CD4-positive, alpha-beta T cell (primary cell): ENCODE data around the gene MTM1. TPM values are rescaled to one million over a fixed set of nuclear protein-coding genes. Genes with fewer than 3 reads are reported as not detected.
A peak's percentile ranks its signal among the peaks of the same experiment; 100 is the strongest.

Experiments used
- ATAC-seq: fragments of 200-7000 bp; cut with Tn5 transposase; one replicate; pipeline ENCODE4 v1.10.0; 2022; ENCODE audit warnings: mild to moderate bottlenecking; ENCODE audit not compliant: poor library complexity
- CTCF ChIA-PET: fragments of 350-600 bp; sonication (Branson Sonifier 250); formaldehyde crosslinking; loops from one replicate; lab custom pipeline; 2021; ENCODE audit warnings: antibody characterized with exemption, inconsistent platforms; lab: Charles Lee
- POLR2A ChIA-PET: fragments of 350-600 bp; sonication (Branson Sonifier 250); formaldehyde crosslinking; loops from one replicate; lab custom pipeline; 2021; ENCODE audit warnings: antibody characterized with exemption, inconsistent platforms; lab: Charles Lee
- DNase-seq, 14 experiments: peaks; one replicate each; pipeline ENCODE4 v3.0.0-alpha.2; 2013 to 2020; ENCODE audit warnings: mixed read lengths in 2 of 14
- H3K27ac ChIP-seq, 2 donors: one replicate each; pipeline versions ENCODE4 v1.5.1 to v1.7.0; 2013; ENCODE audit warnings: low read length in 2 of 2, low read depth in 1 of 2, mild to moderate bottlenecking in 1 of 2
- H3K27me3 ChIP-seq, 2 experiments: 1 replicate in 1 of 2; 2 replicates in 1 of 2; pipeline versions ENCODE4 v1.6.1 to v1.7.0; 2013; ENCODE audit warnings: low read length in 2 of 2, control low read depth in 1 of 2, mild to moderate bottlenecking in 1 of 2, moderate library complexity in 1 of 2; ENCODE audit not compliant: insufficient read depth in 2 of 2, control insufficient read depth in 1 of 2
- H3K36me3 ChIP-seq: one replicate; pipeline ENCODE4 v1.6.1; 2013; ENCODE audit warnings: low read length, control low read depth; ENCODE audit not compliant: insufficient read depth
- H3K4me1 ChIP-seq: one replicate; pipeline ENCODE4 v1.6.1; 2013; ENCODE audit warnings: low read length, control low read depth; ENCODE audit not compliant: insufficient read depth
- H3K4me3 ChIP-seq: one replicate; pipeline ENCODE4 v1.5.1; 2013; ENCODE audit warnings: mild to moderate bottlenecking, low read length, moderate library complexity
- H3K9me3 ChIP-seq, 2 experiments: 1 replicate in 1 of 2; 2 replicates in 1 of 2; pipeline versions ENCODE4 v1.6.1 to v1.7.0; 2013; ENCODE audit warnings: low read length in 2 of 2, mild to moderate bottlenecking in 2 of 2, control low read depth in 1 of 2, moderate library complexity in 1 of 2; ENCODE audit not compliant: control insufficient read depth in 1 of 2, insufficient read depth in 1 of 2
- H3K27ac Mint-ChIP-seq: one replicate; pipeline ENCODE4 v1.8.0; 2020; ENCODE audit warnings: mixed read lengths
- H3K27me3 Mint-ChIP-seq: one replicate; pipeline ENCODE4 v1.8.0; 2021; ENCODE audit warnings: mixed read lengths
- H3K36me3 Mint-ChIP-seq: one replicate; pipeline ENCODE4 v1.8.0; 2021; ENCODE audit warnings: low read depth, mixed read lengths
- H3K4me1 Mint-ChIP-seq: one replicate; pipeline ENCODE4 v1.8.0; 2021; ENCODE audit warnings: low read depth, mixed read lengths
- H3K4me3 Mint-ChIP-seq: one replicate; pipeline ENCODE4 v1.8.0; 2020; ENCODE audit warnings: mild to moderate bottlenecking, mixed read lengths
- H3K9me3 Mint-ChIP-seq: one replicate; pipeline ENCODE4 v1.8.0; 2020; ENCODE audit warnings: mixed read lengths
- intact Hi-C, 2 experiments: fragments of 100-400 bp; cut with DNase I in 1 of 2; cut with micrococcal nuclease in 1 of 2; formaldehyde crosslinking; loops; one replicate each; pipeline versions ENCODE4 v1.15.1 to v1.9.0; 2023 to 2025; cut with DNase I, micrococcal nuclease
- total RNA-seq, 174 experiments: library from RNA in 2 of 174; stranded (reverse) in 2 of 174; gene quantifications; one replicate each; pipeline ENCODE4 v1.2.3 and lab custom pipeline; 2021 to 2026
- TF ChIP-seq, protein P1 (sequence below): fragments of 200-600 bp; IDR thresholded peaks from one replicate; pipeline ENCODE4 v1.8.0; 2022; ENCODE audit warnings: antibody characterized with exemption, mild to moderate bottlenecking

Gene MTM1
- total RNA-seq, 2 experiments from 2014 or later: 20.6 to 26.9 TPM

DNA sequence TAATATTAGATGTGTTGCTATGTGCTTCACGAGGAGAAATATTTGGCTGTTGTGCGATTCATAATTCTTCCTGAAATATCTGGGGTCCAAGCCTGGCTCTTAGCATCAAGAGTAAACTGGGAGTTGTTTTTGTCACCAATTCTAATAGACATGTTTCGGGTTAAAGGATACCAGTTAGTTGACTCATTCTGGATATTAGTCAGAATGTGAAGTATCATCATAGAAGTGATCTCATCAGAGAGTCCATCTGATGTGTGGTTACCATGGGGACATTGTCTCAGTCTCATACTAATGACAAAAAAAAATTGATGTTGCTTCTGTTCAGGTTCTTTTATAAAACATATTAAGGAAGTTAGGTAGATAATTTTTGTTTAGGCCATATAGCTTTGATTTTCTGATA is 67.5 kb downstream of the MTM1 start:
- ChIA-PET POLR2A (no interaction called here), CTCF (no interaction called here)
- intact Hi-C loops: no loop called here
- Mint-ChIP-seq H3K27ac (no peak overlapping the region), H3K4me1 (no peaks in the 10 kb centered on the region), H3K4me3 (no peak overlapping the region), H3K27me3 (no peaks in the 10 kb centered on the region), H3K9me3 (no peaks in the 10 kb centered on the region), H3K36me3 (peaks cover 65% of the 10 kb centered on the region)
- peak in 2 of 14 experiments; percentile 1 to 12 for DNase-seq
- no peak for ATAC-seq
- TF ChIP-seq, protein P1, sequence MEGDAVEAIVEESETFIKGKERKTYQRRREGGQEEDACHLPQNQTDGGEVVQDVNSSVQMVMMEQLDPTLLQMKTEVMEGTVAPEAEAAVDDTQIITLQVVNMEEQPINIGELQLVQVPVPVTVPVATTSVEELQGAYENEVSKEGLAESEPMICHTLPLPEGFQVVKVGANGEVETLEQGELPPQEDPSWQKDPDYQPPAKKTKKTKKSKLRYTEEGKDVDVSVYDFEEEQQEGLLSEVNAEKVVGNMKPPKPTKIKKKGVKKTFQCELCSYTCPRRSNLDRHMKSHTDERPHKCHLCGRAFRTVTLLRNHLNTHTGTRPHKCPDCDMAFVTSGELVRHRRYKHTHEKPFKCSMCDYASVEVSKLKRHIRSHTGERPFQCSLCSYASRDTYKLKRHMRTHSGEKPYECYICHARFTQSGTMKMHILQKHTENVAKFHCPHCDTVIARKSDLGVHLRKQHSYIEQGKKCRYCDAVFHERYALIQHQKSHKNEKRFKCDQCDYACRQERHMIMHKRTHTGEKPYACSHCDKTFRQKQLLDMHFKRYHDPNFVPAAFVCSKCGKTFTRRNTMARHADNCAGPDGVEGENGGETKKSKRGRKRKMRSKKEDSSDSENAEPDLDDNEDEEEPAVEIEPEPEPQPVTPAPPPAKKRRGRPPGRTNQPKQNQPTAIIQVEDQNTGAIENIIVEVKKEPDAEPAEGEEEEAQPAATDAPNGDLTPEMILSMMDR: no peak
- H3K9me3 ChIP-seq: no peaks in the 10 kb centered on the region
- H3K27me3 ChIP-seq: no peaks in the 10 kb centered on the region
- H3K4me3 ChIP-seq: no peak overlapping the region
- no peak overlapping the region for H3K27ac ChIP-seq
- H3K36me3 ChIP-seq: peaks cover 45% of the 10 kb centered on the region
- no peaks in the 10 kb centered on the region for H3K4me1 ChIP-seq

DNA sequence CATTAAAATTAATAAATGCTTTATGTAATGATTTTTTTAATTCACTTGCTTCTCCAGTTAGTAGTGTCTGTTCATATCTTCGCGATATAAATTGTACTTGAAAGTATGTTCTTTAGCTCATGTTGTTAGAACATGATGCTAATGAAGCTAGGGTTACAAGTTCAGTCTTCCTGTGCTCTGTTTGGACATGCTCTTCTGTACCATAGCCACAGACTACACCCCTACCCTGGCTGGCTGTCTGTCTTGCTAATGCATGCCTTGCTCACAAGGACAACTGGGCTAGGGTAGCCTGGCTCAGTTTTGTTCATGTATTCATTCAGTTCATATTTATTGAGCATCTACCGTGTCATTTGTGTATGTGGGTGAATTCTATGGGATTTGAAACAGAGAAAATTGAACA is 74.0 kb downstream of the MTM1 start:
- Histone ChIP-seq H3K4me3 (no peak overlapping the region), H3K27ac (no peak overlapping the region), H3K9me3 (no peaks in the 10 kb centered on the region), H3K27me3 (no peaks in the 10 kb centered on the region), H3K36me3 (peaks cover 60% of the 10 kb centered on the region), H3K4me1 (no peaks in the 10 kb centered on the region)
- H3K4me1 Mint-ChIP-seq: no peaks in the 10 kb centered on the region
- DNase-seq (no peak), ATAC-seq (no peak)
- ChIA-PET CTCF (no interaction called here), POLR2A (no interaction called here)
- no peaks in the 10 kb centered on the region for H3K9me3 Mint-ChIP-seq
- H3K27ac Mint-ChIP-seq: no peak overlapping the region
- intact Hi-C loops: no loop called here
- H3K36me3 Mint-ChIP-seq: peaks cover 80% of the 10 kb centered on the region
- H3K4me3 Mint-ChIP-seq: no peak overlapping the region
- H3K27me3 Mint-ChIP-seq: no peaks in the 10 kb centered on the region
- TF ChIP-seq, protein P1: no peak

DNA sequence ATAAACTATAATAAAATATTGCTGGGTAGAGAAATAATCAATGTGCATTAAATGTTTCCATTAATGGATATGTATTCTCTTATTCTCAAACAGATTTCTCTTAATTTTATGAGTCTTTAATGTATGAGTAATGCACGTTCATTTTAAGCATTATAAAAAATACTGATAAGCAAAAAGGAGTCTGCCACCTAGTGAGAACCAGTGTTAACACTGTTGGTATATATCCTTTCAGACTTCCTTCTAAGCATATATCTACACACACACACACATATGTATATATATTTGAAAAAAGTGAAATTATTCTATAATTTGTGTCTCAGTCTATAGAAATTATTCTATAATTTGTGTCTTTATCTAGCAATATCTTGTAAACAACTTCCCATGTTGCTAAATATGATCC is 74.8 kb downstream of the MTM1 start:
- Histone ChIP-seq H3K36me3 (peaks cover 57% of the 10 kb centered on the region), H3K9me3 (no peaks in the 10 kb centered on the region), H3K27ac (no peak overlapping the region), H3K4me1 (no peaks in the 10 kb centered on the region), H3K4me3 (no peak overlapping the region), H3K27me3 (no peaks in the 10 kb centered on the region)
- ChIA-PET CTCF (no interaction called here), POLR2A (no interaction called here)
- Mint-ChIP-seq H3K4me3 (no peak overlapping the region), H3K4me1 (no peaks in the 10 kb centered on the region), H3K9me3 (no peaks in the 10 kb centered on the region), H3K27ac (no peak overlapping the region), H3K36me3 (peaks cover 79% of the 10 kb centered on the region), H3K27me3 (no peaks in the 10 kb centered on the region)
- DNase-seq (no peak), ATAC-seq (no peak)
- intact Hi-C loops: no loop called here
- TF ChIP-seq, protein P1: no peak
